GM12878 (cell line): ENCODE results near the gene GPR158. TPM values are rescaled to one million over a fixed set of nuclear protein-coding genes. Genes with fewer than 3 reads are reported as not detected.

ENCODE experiments used
- ATAC-seq: fragments of 200-7000 bp; cut with Tn5 transposase; 3 replicates; pipeline ENCODE4 v1.9.1; 2020; ENCODE audit warnings: mild to moderate bottlenecking, moderate library complexity
- BruUV-seq: library from RNA; stranded (reverse); fragments of 400-500 nt; replicated peaks from 2 replicates; lab custom pipeline; 2021; lab: Mats Ljungman, UMichigan
- CTCF ChIA-PET: fragments of 300-600 bp; sonication (Branson Sonifier 250); formaldehyde crosslinking; extraction: SDS; loops from one replicate; lab custom pipeline; 2021; ENCODE audit warnings: inconsistent platforms; lab: Yijun Ruan, JAX
- POLR2A ChIA-PET: fragments of 350-600 bp; formaldehyde crosslinking; extraction: SDS; loops from one replicate; lab custom pipeline; 2021; ENCODE audit warnings: inconsistent platforms; lab: Charles Lee
- RAD21 ChIA-PET: fragments of 300-600 bp; sonication (Branson Sonifier 250); formaldehyde crosslinking; loops from one replicate; lab custom pipeline; 2023; ENCODE audit warnings: antibody characterized with exemption; ENCODE audit not compliant: unreplicated experiment; lab: Charles Lee
- SMC1A ChIA-PET: fragments of 300-600 bp; sonication (Branson Sonifier 250); formaldehyde crosslinking; loops from one replicate; lab custom pipeline; 2023; ENCODE audit not compliant: unreplicated experiment, uncharacterized antibody; lab: Charles Lee
- DNase-seq: peaks from one replicate; pipeline ENCODE4 v3.0.0-alpha.2; 2011; ENCODE audit warnings: low read depth, low spot score
- FAIRE-seq: peaks from 3 replicates; lab custom pipeline; 2011; peaks lifted over from hg19 to GRCh38; lab: Jason Lieb, UNC
- H2AFZ ChIP-seq: 2 replicates; pipeline ENCODE4 v1.6.0; 2011; ENCODE audit warnings: low read depth, low read length, control low read depth; ENCODE audit not compliant: control insufficient read depth
- H3K27ac ChIP-seq: 2 replicates; pipeline ENCODE4 v1.5.1; 2011; ENCODE audit warnings: control low read depth; ENCODE audit not compliant: control insufficient read depth, insufficient read depth
- H3K27me3 ChIP-seq, 2 experiments: replicated peaks in 1 of 2; 2 replicates each; pipeline versions ENCODE4 v1.6.0 to v1.6.1; 2011; ENCODE audit warnings: low read length in 1 of 2; ENCODE audit not compliant: control insufficient read depth in 2 of 2, insufficient read depth in 2 of 2
- H3K36me3 ChIP-seq, 2 experiments: 2 replicates each; pipeline ENCODE4 v1.5.1; 2011; ENCODE audit warnings: low read length in 1 of 2; ENCODE audit not compliant: control insufficient read depth in 2 of 2, insufficient read depth in 2 of 2
- H3K4me1 ChIP-seq: 2 replicates; pipeline ENCODE4 v1.6.1; 2011; ENCODE audit warnings: mild to moderate bottlenecking, low read length, moderate library complexity, mixed read lengths; ENCODE audit not compliant: control insufficient read depth, insufficient read depth
- H3K4me2 ChIP-seq: 2 replicates; pipeline ENCODE4 v1.6.0; 2011; ENCODE audit warnings: control low read depth; ENCODE audit not compliant: control insufficient read depth, insufficient read depth
- H3K4me3 ChIP-seq: fragments of 200-600 bp; sonication (generic); 2 replicates; pipeline ENCODE4 v1.5.1; 2016
- H3K79me2 ChIP-seq: 2 replicates; pipeline ENCODE4 v1.6.0; 2011; ENCODE audit warnings: low read length; ENCODE audit not compliant: control insufficient read depth, insufficient read depth
- H3K9ac ChIP-seq: 2 replicates; pipeline ENCODE4 v1.8.0; 2011; ENCODE audit warnings: low read length, control low read depth, mixed read lengths; ENCODE audit not compliant: control insufficient read depth, insufficient read depth
- H3K9me3 ChIP-seq: replicated peaks from 3 replicates; pipeline ENCODE4 v1.5.1; 2011; ENCODE audit warnings: mild to moderate bottlenecking, low read length; ENCODE audit not compliant: control insufficient read depth, insufficient read depth
- H4K20me1 ChIP-seq: 2 replicates; pipeline ENCODE4 v1.6.0; 2011; ENCODE audit not compliant: control insufficient read depth, insufficient read depth
- BCL11A ChIP-seq: IDR thresholded peaks from 2 replicates; pipeline ENCODE4 v1.6.1; 2011; ENCODE audit warnings: low read depth, low read length
- CHD2 ChIP-seq: IDR thresholded peaks from 2 replicates; pipeline ENCODE4 v1.6.1; 2011; ENCODE audit warnings: low read depth, low read length, improper control_type of control experiment, borderline replicate concordance
- POLR2AphosphoS2 ChIP-seq: IDR thresholded peaks from 2 replicates; pipeline ENCODE4 v1.6.1; 2011; ENCODE audit warnings: low read depth, mild to moderate bottlenecking, low read length, improper control_type of control experiment, moderate library complexity
- POU2F2 ChIP-seq: IDR thresholded peaks from 3 replicates; pipeline ENCODE4 v1.6.1; 2011; ENCODE audit warnings: low read depth, mild to moderate bottlenecking, low read length, borderline replicate concordance
- SPI1 ChIP-seq: IDR thresholded peaks from 2 replicates; pipeline ENCODE4 v1.6.1; 2011; ENCODE audit warnings: low read depth, mild to moderate bottlenecking, low read length, moderate library complexity, borderline replicate concordance; ENCODE audit not compliant: insufficient read depth
- TARDBP ChIP-seq: IDR thresholded peaks from 2 replicates; pipeline ENCODE4 v1.6.1; 2016; ENCODE audit warnings: borderline replicate concordance
- YBX1 ChIP-seq: fragments of 450-650 bp; IDR thresholded peaks from 2 replicates; pipeline ENCODE4 v1.6.1; 2016; ENCODE audit warnings: antibody characterized with exemption
- YY1 ChIP-seq: IDR thresholded peaks from 2 replicates; pipeline ENCODE4 v1.6.1; 2011; ENCODE audit warnings: low read depth, mild to moderate bottlenecking, low read length
- WGBS: methylation state at CpG from one replicate; pipeline ENCODE4 v1.1.6; 2016; ENCODE audit warnings: low lambda C conversion rate; ENCODE audit not compliant: insufficient replicate concordance, insufficient coverage; ENCODE audit errors: missing lambda C conversion rate; 5-methylcytosine and 5-hydroxymethylcytosine counted together
- in situ Hi-C: fragments of 300-500 bp; cut with MboI; formaldehyde crosslinking; loops from 9 replicates; pipeline ENCODE4 v1.14.3; 2018; ENCODE audit warnings: mixed read lengths
- intact Hi-C: fragments of 100-400 bp; cut with micrococcal nuclease; formaldehyde crosslinking; loops from one replicate; pipeline ENCODE4 v1.14.2; 2022; ENCODE audit not compliant: unreplicated experiment
- polyA plus RNA-seq, 11 experiments: library from polyadenylated mRNA; depleted of rRNA in 4 of 11; unstranded in 6 of 11; stranded (reverse) in 5 of 11; fragments of >200 nt; fragmentation: Nextera tagmentation in 4 of 11; fragmentation: Illumina TruSeq in 1 of 11; extraction: Ambion mirVana in 4 of 11; extraction: Trizol in 1 of 11; gene quantifications; 1 replicate in 1 of 11; 2 replicates in 10 of 11; pipeline versions ENCODE4 v1.2.1 to v1.2.3, GENCODE V29; 2011 to 2016; ENCODE audit warnings: inconsistent platforms in 2 of 11, missing spikeins in 2 of 11, low read depth in 1 of 11
- total RNA-seq, 4 experiments: library from RNA; depleted of rRNA in 3 of 4; stranded (reverse); fragments of >200 nt in 3 of 4; fragmentation: Illumina TruSeq in 1 of 4; extraction: Trizol in 1 of 4; gene quantifications; 2 replicates each; pipeline versions ENCODE4 v1.2.1 to v1.2.3, GENCODE V29; 2013 to 2021
- TF ChIP-seq, protein P1 (sequence below): fragments of 450-650 bp; IDR thresholded peaks from 2 replicates; pipeline ENCODE4 v1.6.1; 2017; ENCODE audit warnings: antibody characterized with exemption, mild to moderate bottlenecking, moderate library complexity

GPR158 gene
- total and polyA plus RNA-seq, 10 of the 15 experiments (the other 5 are each of a cell fraction or from before 2014, with no cell fraction given) = not detected

DNA sequence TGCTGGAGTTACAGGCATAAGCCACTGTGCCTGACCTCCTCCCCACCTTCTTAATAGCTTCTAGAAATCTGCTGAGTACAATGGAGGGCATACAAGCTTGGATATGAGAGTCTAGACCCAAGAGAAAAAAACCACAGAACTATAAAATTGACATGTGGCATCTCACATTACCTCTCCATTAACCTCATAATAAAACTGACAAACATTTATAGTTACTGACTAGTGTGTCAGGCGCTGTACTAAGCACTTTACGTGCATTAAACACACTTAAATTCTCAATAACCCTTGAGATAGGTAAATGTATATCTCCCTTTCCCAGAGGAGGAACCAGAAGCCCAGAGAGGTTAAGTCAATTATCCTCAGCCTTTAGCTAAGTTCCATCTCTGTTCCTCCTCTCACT is 458.7 kb downstream of the GPR158 start:
- DNase-seq (no peak), FAIRE-seq (no peak)
- CTCF ChIA-PET = no interaction called here

More for the DNA sequence above, 458.7 kb downstream of the GPR158 start:
- no peaks in the 10 kb centered on the region for H3K36me3 ChIP-seq
- H3K9me3 ChIP-seq = no peaks in the 10 kb centered on the region
- WGBS = 4% methylated on average over 2 of the region's 2 CpGs
- H3K9ac ChIP-seq = no peak overlapping the region
- no peaks in the 10 kb centered on the region for H3K79me2 ChIP-seq
- H4K20me1 ChIP-seq = no peaks in the 10 kb centered on the region
- H3K4me3 ChIP-seq = no peak overlapping the region
- H3K4me2 ChIP-seq = no peak overlapping the region
- RAD21 ChIA-PET = no interaction called here
- in situ Hi-C loops (no loop called here), intact Hi-C loops (no loop called here)
- TF ChIP-seq, protein P1, sequence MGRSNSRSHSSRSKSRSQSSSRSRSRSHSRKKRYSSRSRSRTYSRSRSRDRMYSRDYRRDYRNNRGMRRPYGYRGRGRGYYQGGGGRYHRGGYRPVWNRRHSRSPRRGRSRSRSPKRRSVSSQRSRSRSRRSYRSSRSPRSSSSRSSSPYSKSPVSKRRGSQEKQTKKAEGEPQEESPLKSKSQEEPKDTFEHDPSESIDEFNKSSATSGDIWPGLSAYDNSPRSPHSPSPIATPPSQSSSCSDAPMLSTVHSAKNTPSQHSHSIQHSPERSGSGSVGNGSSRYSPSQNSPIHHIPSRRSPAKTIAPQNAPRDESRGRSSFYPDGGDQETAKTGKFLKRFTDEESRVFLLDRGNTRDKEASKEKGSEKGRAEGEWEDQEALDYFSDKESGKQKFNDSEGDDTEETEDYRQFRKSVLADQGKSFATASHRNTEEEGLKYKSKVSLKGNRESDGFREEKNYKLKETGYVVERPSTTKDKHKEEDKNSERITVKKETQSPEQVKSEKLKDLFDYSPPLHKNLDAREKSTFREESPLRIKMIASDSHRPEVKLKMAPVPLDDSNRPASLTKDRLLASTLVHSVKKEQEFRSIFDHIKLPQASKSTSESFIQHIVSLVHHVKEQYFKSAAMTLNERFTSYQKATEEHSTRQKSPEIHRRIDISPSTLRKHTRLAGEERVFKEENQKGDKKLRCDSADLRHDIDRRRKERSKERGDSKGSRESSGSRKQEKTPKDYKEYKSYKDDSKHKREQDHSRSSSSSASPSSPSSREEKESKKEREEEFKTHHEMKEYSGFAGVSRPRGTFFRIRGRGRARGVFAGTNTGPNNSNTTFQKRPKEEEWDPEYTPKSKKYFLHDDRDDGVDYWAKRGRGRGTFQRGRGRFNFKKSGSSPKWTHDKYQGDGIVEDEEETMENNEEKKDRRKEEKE = no peak
- TF ChIP-seq YBX1 = no peak
- TF ChIP-seq SPI1 = no peak
- TF ChIP-seq TARDBP = no peak
- no peak for TF ChIP-seq YY1
- no peak for TF ChIP-seq POLR2AphosphoS2
- TF ChIP-seq BCL11A = no peak
- TF ChIP-seq POU2F2 = no peak
- no peak for TF ChIP-seq CHD2
- SMC1A ChIA-PET = no interaction called here
- POLR2A ChIA-PET = no interaction called here
- H3K4me1 ChIP-seq = no peaks in the 10 kb centered on the region
- ATAC-seq = no peak
- no peak overlapping the region for H2AFZ ChIP-seq
- no TSS peak for BruUV-seq
- no peak overlapping the region for H3K27ac ChIP-seq
- no peaks in the 10 kb centered on the region for H3K27me3 ChIP-seq
